Activated CD4-positive, alpha-beta T cell treated with anti-CD3 and anti-CD28 coated beads, Interleukin-10, Interleukin-2, amounts not matched to agents 100 ng/mL and 50 ng/mL, durations not matched to agents 16 hours and 8 hours (primary cell): ENCODE measurements around the gene EXOC2.
"Not testable (repeated sequence)": the region's sequence is repeated elsewhere in the genome, so short reads cannot be mapped to it uniquely, and the experiment has no call there.

Source experiments
- DNase-seq: peaks from one replicate; pipeline ENCODE4 v3.0.0-alpha.2; 2020

The EXOC2 gene

DNA sequence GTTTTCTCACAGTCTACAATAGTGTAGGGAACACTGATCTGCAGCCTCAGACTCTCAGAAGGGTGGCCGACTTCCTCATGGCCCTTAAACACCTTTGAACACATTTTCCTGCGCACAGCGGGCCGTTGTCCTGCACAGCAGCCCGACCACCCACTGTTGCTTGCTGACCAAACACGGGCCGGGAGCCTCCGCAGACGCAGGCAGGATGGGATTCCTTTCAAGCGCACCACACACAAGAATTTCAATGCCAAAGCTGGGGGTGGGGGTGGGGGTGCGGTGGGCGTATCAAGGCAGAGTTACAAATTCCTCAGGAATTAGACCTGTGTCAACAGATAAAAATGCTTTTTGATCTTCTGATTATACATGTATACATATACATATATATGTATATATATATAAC is 110.6 kb downstream of the EXOC2 start:
- DNase-seq = no peak

DNA sequence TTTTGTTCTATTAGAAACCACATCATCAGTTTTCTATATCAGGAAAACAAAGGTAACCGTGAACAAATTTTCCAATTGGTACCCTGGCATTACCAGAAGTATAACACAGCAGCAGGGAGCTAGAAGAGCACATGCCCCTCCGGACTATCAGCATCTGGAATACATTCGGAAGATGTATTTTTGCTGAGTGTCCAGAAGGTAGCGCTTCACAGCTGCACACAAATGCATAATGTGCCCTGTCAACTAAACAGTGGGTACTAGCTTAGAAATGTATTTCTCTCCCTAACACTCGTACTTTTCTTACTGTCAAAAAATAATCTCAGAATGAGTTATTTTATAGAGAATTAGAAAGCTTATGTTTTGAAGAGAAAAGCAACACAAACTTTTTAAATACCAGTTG is 113.6 kb downstream of the EXOC2 start:
- no peak for DNase-seq

DNA sequence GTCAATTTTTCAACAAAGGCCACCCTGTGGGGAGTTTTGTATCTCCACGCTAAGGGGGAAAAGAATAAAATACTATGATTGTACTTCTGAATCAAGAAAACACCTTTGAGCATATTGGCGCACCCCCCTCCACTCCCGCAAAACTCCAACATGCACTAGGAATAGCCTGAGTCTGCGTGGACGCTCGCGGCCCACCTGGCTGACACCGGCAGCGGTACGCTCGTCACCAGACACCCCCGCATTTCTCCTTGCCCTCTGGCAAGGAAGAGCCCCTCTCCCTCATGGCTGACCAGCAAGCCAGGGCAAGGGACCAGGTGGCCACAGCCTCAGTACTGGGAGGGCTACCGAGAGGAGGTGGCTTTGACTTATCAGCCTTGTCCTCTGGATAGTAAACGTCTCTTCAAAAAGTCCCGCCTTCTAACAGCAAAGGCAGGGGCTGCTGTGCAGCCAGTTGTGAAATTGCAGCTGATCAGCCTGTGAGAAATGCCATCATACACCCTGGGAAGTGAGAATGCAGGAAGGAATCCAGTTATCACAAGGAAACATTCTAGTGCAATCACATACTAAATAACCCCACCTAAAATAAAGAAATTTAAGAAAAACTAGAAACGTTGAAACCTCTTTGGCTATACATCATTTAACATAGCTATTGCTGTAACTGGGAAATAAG is 120.2 kb downstream of the EXOC2 start:
- DNase-seq = no peak

DNA sequence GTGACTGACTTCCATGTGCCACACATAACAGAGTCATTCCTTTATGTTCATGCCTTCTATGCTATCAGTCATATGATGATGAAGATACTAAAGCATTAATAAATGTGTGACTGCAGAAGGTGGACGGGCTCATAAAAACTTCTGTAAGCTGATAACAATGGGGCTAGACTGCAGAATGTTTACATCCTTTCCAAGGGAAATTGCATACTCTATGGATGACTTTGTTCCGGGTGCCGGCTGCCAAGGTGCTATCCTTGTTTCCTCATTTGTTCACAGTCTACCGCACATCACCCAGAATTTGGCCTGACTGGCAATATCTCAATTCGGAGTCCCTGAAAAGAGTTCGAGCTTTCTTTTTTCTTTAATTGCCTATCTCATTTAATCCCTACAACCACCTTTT is 121.0 kb downstream of the EXOC2 start:
- no peak for DNase-seq

DNA sequence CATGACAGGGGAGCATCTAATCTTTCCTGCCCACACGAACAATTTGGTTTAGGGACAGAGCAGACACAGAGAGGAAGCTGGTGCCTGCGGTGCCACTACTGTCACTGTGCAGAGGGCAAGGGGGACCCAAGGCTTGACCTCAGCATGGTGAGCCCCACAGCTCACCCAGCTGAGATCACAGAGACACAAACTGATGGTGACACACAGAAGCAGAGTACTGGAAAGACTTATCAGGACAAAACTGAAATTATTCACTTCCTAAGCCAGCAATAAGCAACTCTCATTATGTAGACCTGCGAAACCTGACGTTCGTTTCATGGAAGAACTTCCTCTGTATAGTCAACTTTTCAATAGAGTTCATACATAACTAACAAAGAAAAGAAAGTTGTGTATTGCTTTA is 122.1 kb downstream of the EXOC2 start:
- DNase-seq = peak; percentile 63

DNA sequence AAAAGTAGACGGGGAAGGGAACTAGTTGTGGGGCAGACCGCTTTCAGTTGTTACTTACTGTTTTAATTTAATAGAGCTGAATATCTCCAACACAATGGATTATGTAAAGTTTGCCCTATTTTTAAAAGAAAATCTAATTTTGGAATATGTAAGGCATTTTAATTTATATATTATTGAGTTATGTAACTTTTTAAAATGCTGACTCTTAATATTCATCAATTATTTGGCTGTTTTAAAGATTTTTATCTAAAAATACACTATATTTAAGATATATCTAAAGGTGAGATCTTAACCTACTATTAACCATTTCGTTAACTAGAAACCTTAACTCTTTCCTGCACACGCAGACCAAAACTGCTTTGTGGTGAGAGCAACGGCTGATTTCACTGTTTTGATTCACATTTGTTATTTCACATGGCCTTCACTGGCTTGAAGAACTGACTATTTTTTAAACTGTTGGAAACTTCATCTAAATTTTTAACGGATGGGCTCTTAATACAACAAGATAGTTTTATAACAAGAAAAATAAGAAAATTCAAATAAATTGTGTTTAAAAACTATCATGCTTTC is 123.9 kb downstream of the EXOC2 start:
- peak; percentile 84 for DNase-seq

DNA sequence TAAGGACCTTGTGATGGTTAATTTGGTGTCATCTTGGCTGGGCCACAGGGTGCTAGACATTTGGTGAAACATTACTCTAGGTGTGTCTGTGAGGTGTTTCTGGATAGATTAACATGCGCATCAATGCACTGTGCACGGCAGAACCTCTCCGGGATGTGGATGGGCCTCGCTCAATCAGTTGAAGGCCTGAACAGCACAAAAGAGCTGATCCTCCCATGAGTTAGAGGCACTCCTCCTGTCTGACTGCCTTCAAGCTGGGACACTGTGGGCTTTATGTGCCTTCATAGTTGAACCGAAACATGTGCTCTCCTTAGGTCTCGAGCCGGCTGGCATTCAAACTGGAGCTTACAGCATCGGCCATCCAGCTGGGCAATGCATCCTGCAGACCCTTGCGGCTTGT is 124.9 kb downstream of the EXOC2 start:
- no peak for DNase-seq

DNA sequence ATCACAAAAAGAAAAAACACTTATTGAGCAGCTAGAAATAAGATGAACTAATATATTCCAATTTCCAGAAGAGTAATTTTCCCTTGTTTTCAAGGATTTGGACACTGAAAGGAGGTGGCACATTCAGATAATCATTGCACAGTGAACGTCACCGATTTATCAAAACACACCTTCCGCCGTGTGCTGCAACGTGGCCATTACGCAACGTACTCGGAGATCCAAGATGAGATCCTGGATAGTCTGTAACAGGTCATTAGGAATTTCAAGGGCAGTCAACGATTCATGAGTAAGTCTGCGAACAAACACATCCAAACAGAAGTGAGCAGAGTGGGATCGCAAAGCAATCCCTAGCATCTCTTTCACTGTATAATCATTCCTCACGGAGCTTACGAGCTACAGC is 129.1 kb downstream of the EXOC2 start:
- DNase-seq = no peak

DNA sequence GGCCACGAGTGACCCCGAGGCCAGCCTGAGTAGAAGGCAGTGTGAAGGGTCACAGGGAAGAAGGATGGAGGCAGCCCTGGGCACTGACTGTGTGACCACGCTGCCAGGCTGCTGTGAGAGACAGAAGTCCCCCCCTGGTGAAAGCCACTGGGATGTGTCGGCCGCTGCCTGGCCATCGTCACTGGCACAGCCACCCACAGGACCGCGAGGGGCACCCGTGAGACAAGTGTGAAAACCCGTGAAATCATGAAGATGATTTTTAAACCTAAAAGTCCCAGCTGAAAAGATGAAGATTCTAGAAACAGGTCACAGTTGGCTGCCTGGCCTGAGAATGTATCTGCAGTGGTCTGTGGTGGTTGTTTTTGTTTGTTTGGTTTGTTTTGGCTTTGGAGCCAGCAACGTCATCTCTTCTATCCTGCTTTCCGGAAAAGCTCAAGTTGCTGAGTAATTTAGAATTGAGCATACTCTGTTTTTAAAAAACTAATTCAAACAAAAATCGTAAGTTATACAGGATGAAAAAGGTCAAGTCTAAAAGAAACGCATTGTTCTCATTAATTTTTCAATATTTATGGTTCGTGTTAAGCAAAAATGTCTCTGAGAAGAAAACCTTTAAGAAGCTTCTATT is 130.8 kb downstream of the EXOC2 start:
- DNase-seq = no peak

DNA sequence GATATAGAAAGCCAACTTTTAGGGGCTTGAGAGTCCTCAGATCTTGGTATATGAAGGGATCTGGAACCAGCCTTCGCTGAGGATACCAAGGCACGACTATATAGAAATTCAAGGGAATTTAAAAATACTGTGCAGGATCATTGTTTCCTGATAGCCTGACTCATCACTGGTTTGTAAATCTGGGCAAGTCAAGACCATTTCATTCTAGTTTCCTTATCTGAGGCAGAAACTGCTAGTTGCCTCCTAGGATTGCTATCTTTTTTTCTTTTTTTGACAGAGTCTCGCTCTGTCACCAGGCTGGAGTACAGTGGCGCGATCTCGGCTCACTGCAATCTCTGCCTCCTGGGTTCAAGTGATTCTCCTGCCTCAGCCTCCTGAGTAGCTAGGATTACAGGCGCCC is 131.6 kb downstream of the EXOC2 start:
- not testable (repeated sequence) for DNase-seq

DNA sequence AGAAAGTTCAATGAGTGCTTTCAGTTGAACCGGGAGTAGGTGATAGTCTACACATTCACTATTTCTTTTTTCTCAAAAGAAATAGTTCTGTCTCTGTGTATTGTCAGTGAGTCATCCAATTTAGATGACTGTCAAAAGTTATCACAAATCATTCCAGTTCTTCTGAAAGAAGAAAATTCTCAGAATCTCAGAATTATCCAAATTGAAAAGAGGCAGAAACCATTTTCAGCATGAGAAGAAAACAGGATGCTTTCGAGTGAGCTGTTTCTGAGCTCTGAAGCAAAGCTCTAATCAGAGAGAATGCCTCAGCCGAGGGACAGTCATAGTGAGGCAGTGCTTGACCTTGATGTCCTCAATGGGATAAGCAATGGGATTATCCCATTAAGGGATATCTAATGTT is 134.0 kb downstream of the EXOC2 start:
- DNase-seq = peak; percentile 75

DNA sequence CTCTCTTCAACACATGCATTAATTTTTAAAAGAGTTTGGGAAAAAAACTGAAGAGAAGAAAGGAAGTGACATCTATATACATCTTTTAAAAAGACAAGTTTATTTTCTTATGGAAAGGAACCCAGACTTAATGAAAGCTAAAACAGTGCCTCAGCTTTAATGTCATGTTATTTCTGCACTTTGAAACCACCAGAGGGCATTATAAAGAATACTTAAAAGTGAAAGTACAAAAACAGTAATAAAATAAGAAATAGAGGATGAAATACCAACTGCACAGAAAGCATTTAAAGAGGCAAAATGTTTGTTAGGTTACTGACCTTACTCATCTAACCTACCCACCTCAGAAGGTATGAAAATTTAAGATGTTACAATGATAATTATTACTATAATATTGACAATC is 134.8 kb downstream of the EXOC2 start:
- no peak for DNase-seq

DNA sequence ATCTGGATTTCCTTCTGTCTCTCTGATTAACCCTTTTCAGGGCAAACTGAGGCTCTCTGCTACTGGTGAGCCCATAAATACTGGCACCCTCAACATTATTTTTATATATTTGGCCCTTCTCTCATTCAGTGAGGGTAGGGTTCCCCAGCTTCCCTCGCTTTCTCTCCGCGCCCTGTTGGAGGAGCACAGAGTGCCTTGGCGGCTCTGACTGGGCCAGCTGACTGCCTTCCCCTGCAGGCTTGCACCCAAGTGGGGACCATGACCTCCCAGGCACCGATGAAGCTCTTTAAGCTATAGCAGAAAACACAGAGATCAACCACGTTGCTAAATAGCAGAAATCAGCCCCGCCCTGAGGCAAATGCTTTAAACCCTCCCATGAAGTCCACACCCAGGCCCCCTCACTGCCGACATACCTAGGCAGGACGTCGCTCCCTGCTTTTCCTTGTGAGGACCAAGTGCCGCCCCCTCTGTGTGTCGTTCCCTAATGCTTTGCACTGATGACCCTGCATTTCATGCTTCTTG is 141.0 kb downstream of the EXOC2 start:
- no peak for DNase-seq

DNA sequence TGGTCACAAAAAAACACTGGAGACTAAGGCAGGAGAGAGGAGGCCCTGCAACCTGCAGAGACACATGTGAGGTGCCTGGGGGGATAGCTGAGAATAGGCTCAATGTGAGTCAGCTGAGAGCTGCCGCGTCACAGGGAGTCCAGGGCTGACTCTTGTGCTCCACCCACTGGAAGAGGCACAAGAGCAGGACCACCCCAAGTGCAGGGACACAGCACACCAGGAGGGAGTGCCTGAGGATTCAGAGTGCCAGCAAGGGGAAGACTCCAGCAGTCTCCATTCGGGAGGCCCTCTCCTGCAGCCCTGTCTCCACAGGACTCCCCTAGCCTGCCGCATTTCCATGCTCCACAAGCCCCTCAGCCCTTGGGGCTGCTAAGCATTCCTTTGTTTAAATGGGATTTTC is 141.5 kb downstream of the EXOC2 start:
- DNase-seq = peak; percentile 67

DNA sequence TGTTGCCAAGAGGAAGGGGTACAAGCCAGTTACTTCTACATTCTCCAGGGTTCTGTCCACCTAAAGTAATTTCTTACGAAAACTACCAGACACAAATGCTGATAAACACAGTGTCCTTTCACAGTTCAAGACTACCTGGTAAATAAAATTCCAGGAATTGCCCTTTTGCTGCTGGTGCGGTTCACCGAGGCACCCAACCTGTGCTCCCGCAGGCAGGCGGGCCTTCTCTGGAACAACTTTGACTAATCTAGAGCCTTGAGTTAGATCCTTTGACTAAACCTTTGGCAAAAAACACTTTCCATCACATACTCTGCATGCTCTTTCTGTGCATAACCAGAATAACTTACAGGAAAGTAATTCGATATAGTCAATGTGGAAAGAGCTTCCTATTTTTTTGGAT is 143.0 kb downstream of the EXOC2 start:
- peak; percentile 67 for DNase-seq

DNA sequence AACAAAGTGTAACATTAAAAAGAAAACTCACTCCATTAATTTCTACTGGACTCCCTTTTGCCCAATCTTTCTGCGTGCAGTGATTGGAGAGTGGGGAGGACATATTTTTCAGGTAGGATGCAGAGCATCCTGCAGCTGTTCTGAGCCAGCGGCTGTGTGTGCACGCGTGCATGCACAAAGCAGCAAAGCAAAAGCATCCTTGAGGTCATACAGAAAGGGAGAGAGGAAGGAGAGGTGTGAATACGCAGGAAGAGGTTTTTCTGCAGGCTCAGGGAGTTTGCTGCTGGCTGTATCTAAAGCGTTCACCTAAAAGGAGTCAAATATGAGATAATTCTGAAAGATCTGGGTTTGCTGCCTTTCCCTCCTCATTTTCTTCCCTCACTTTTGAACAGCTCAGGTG is 144.4 kb downstream of the EXOC2 start:
- peak; percentile 90 for DNase-seq

DNA sequence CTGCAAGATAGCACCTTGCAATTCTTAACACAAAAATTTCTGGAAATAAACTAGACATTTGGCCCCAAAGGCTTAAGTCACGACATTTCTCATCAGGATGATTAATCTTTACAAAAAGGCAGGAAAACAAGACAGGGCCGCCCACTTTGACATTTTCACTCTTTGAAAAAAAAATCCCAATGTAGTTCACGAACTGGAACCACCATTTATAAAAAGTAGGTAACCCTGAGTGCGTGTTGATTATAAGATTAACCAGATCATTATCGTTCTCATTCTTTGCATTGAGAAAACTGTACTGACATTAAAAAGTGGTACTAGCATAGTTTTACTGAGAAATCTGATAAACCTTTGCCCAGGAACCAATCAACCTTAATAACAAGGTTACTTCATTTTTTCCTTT is 144.8 kb downstream of the EXOC2 start:
- DNase-seq = peak; percentile 50

DNA sequence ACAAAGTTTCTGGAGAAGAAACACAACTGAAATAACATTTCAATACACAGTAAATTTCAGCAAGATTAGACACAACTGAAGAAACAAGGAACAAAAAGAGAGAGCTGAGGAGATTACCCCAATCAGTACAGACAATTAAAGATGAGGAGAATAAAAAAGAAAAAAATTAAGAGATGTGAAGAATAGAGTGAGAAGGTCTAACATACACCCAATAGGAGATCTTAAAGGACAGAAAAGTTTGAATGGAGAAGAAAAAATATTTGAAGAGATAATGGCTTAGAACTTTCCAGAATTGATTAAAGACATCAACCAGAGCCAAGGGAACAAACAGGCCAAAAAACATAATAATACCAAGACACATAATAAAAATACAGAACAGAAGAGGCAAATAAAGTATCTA is 152.4 kb downstream of the EXOC2 start:
- DNase-seq = no peak

DNA sequence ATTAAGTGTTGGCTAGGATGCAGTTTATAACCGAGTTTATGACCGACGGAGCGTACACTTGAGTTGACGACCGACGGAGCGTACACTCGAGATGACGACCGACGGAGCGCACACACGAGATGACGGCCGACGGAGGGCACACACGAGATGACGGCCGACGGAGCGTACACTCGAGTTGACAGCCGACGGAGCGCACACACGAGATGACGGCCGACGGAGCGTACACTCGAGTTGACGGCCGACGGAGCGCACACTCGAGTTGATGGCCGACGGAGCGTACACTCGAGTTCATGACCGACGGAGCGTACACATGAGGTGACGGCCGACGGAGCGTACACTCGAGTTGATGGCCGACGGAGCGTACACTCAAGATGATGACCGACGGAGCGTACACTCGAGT is 155.8 kb downstream of the EXOC2 start:
- no peak for DNase-seq

DNA sequence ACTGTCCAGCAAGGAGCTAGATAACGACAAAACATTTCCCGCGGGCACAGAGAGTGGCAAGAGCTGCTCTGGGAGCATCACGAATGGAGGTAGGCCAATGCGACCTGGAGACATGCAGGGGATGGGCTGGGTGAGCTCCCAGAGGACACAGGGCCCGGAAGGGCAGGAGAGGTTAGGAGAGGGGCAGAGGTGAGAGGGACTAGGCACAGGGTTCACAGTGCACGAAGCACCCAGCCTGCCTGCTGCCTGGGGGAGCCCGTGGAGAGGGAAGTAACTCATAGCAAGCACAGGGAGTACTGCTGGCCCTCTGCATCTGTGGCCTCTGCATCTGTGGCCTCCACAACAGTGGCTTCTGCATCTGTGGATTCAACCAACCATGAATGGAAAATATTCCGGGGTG is 162.5 kb downstream of the EXOC2 start:
- DNase-seq = no peak

DNA sequence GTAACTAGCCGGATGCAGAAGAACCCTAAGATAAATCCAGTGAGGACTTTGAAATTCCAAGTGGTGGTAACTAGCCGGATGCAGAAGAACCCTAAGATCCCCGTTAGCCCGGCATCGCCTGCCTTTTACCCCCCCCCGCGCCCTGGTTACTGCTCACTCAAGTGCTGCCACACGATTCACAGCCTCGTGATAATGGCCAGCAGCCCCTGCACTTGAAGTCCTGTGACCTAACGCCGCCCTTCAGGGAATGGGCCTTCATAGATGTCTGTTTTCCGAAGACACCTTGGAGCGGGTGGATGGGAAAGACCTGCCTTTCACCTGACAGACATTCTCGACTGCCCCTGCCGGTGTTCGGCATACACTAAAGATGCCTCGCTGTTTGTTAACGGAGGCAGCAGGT is 163.9 kb downstream of the EXOC2 start:
- DNase-seq = no peak

DNA sequence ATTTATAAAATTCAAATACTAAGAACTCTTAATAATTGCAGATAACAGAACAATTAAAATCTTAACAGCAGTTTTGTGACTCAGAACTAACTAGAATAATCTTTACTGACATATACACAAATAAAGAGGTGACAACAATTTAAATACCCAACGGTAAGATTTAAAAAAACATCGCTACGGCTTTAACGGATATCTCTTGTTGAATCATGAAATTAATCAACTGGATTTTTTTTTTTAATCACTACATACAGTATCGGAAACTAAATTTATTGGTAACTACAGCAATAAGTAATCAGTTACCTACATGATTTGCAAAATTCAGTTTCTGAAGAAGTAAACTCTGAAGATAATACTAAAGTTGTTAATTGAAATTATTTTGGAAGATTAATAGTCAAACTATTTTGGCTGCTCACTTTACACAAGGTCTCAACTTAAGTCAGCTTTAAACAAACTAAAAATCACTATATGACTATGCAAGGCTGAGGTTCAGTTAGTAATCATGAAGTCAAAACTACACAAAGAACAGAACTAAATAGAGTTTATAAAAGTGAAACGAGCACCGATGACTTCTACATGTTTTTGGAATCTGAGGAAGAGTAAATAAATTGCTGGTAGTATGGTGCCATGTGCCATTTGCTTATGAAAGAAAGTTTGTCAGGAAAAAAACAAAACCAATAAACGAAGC is 164.8 kb downstream of the EXOC2 start:
- peak; percentile 66 for DNase-seq

DNA sequence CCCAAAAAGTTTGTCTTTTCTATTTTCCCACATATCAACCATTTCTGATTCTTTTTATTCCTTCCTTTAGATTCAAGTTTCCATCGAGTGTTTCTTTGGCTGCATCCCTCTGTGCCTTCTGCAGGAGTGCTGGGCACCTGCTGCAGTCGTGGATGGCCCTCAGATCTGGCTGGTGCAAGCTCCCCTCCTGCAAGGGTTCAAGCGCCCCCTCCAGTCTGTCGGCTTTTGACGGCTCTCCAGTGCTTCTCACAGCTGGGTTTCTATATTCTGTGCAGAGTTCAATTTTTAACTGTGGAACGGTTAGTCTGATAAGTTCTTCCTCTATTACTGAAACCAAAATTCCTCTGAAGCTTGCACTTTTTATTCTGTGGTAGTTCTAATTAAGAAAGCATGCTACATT is 168.1 kb downstream of the EXOC2 start:
- DNase-seq = peak; percentile 62

DNA sequence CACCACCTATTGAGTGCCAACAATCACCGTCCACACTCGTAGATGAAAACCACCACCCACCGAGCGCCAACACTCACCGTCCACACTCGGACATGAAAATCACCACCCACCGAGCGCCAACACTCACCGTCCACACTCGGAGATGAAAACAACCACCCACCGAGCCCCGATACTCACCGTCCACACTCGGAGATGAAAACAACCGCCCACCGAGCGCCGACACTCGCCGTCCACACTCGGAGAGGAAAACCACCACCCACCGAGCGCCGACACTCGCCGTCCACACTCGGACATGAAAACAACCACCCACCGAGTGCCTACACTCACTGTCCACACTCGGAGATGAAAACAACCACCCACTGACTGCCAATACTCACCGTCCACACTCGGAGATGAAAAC is 172.1 kb downstream of the EXOC2 start:
- no peak for DNase-seq
